Activated CD8-positive, alpha-beta T cell treated with anti-CD3 and anti-CD28 coated beads for 36 hours (primary cell): ENCODE results near the gene TOMM5. TPM values are rescaled to one million over a fixed set of nuclear protein-coding genes. Genes with fewer than 3 reads are reported as not detected.

Source experiments
- ATAC-seq: fragments of 200-7000 bp; cut with Tn5 transposase; one replicate; pipeline ENCODE4 v1.10.0; 2021; ENCODE audit warnings: mild to moderate bottlenecking, moderate library complexity
- CTCF ChIA-PET: fragments of 350-600 bp; sonication (Branson Sonifier 250); formaldehyde crosslinking; loops from one replicate; lab custom pipeline; 2021; ENCODE audit warnings: antibody characterized with exemption; lab: Charles Lee
- POLR2A ChIA-PET: fragments of 350-600 bp; sonication (Branson Sonifier 250); formaldehyde crosslinking; loops from one replicate; lab custom pipeline; 2021; ENCODE audit warnings: antibody characterized with exemption; lab: Charles Lee
- DNase-seq: peaks from one replicate; pipeline ENCODE4 v3.0.0-alpha.2; 2020
- H3K27ac Mint-ChIP-seq: one replicate; pipeline ENCODE4 v1.8.0; 2021; ENCODE audit warnings: mild to moderate bottlenecking, mixed read lengths
- H3K27me3 Mint-ChIP-seq: one replicate; pipeline ENCODE4 v1.8.0; 2021; ENCODE audit warnings: mixed read lengths
- H3K36me3 Mint-ChIP-seq: one replicate; pipeline ENCODE4 v1.8.0; 2021; ENCODE audit warnings: low read depth, mixed read lengths
- H3K4me1 Mint-ChIP-seq: one replicate; pipeline ENCODE4 v1.8.0; 2021; ENCODE audit warnings: low read depth, mixed read lengths
- H3K4me3 Mint-ChIP-seq: one replicate; pipeline ENCODE4 v1.8.0; 2021; ENCODE audit warnings: mild to moderate bottlenecking, moderate library complexity, mixed read lengths
- H3K9me3 Mint-ChIP-seq: one replicate; pipeline ENCODE4 v1.8.0; 2021; ENCODE audit warnings: mixed read lengths
- intact Hi-C: fragments of 100-400 bp; cut with micrococcal nuclease; formaldehyde crosslinking; loops from one replicate; pipeline ENCODE4 v1.10.0; 2022
- total RNA-seq, 2 experiments: library from RNA; stranded (reverse); gene quantifications; one replicate each; pipeline ENCODE4 v1.2.3, GENCODE V29; 2021
- TF ChIP-seq, protein P1 (sequence below): fragments of 200-600 bp; IDR thresholded peaks from one replicate; pipeline ENCODE4 v1.8.0; 2022; ENCODE audit warnings: antibody characterized with exemption, mild to moderate bottlenecking

The TOMM5 gene
- total RNA-seq, 2 experiments from 2014 or later: 156 to 168 TPM

DNA sequence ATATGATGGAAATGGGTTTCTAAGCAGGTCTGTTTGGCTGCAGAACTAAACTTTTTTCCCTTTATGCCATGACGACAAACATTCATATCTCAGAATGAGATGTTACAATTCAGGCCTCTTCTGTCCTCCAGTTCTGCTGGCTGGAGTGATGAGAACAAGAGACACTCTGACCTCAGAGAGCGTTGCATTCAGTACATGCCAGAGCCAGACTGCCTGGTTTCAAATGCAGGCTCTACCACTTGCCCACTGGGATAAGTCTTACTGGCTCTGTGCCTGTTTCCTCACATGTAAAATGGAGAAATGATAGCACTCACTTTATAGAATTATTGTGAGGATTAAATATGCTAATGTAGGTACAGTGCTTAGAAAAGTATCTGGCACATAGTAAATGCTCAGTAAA lies 24.8 kb upstream of the TOMM5 start:
- H3K27me3 Mint-ChIP-seq: no peaks in the 10 kb centered on the region
- H3K4me3 Mint-ChIP-seq: no peak overlapping the region
- POLR2A ChIA-PET: no interaction called here
- no peaks in the 10 kb centered on the region for H3K4me1 Mint-ChIP-seq
- no peak for ATAC-seq
- no peak for DNase-seq
- H3K27ac Mint-ChIP-seq: no peak overlapping the region
- H3K36me3 Mint-ChIP-seq: no peaks in the 10 kb centered on the region
- intact Hi-C loops: no loop called here
- no peaks in the 10 kb centered on the region for H3K9me3 Mint-ChIP-seq
- CTCF ChIA-PET: no interaction called here
- TF ChIP-seq, protein P1, sequence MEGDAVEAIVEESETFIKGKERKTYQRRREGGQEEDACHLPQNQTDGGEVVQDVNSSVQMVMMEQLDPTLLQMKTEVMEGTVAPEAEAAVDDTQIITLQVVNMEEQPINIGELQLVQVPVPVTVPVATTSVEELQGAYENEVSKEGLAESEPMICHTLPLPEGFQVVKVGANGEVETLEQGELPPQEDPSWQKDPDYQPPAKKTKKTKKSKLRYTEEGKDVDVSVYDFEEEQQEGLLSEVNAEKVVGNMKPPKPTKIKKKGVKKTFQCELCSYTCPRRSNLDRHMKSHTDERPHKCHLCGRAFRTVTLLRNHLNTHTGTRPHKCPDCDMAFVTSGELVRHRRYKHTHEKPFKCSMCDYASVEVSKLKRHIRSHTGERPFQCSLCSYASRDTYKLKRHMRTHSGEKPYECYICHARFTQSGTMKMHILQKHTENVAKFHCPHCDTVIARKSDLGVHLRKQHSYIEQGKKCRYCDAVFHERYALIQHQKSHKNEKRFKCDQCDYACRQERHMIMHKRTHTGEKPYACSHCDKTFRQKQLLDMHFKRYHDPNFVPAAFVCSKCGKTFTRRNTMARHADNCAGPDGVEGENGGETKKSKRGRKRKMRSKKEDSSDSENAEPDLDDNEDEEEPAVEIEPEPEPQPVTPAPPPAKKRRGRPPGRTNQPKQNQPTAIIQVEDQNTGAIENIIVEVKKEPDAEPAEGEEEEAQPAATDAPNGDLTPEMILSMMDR: no peak

DNA sequence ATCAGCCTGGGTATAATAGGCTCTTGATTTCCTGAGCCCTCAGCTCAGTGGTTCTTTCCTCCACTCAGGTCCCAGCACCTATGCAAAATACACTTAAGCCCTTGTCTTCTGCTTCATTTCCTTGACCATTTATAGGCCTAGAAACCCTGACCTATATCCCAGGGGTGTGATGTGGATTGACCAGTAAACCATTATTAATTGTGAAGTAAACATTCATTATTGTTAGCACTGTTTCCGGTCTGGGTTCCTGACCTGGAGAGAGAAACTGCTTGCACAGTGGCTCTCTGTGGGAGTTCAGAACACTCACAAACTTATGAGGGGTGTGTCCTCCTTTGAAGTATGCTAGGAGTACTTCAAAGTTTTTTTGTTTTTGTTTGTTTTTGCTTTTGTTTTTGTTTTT lies 19.6 kb upstream of the TOMM5 start:
- ATAC-seq: no peak
- TF ChIP-seq, protein P1: no peak

DNA sequence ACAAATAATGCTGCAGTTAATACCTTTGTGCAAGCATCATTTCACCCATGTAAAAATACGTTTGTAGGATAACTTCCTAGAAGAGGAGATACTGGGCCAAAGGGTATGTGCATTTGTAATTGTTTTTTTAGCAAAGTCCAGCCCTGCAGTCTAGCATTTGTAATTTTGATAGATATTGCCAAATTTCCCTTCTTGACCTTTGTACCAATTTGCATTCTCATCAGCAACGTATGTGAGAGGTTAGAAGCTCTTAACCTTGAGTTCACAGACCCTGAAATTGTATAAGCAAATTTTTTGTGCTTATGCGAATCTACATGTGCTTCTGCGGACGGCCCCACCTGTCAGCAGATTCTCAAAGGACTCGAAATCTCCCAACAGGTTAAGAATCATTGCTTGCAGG lies 18.6 kb upstream of the TOMM5 start:
- Mint-ChIP-seq H3K27ac (no peak overlapping the region), H3K4me3 (no peak overlapping the region), H3K27me3 (peaks cover 10% of the 10 kb centered on the region), H3K4me1 (no peaks in the 10 kb centered on the region), H3K36me3 (no peaks in the 10 kb centered on the region), H3K9me3 (no peaks in the 10 kb centered on the region)
- DNase-seq: no peak
- intact Hi-C loops: no loop called here
- ATAC-seq: no peak
- CTCF ChIA-PET: interaction anchor here (1.0 to 1.1 kb wide), 2 partner anchors 17 to 29 kb away, joined by 3 to 4 read pairs; no protein-coding TSS in a partner anchor
- POLR2A ChIA-PET: no interaction called here
- TF ChIP-seq, protein P1: no peak

More for the DNA sequence above, 19.6 kb upstream of the TOMM5 start:
- no peak for DNase-seq
- Mint-ChIP-seq H3K4me1 (no peaks in the 10 kb centered on the region), H3K36me3 (no peaks in the 10 kb centered on the region), H3K4me3 (no peak overlapping the region), H3K27me3 (peaks cover 10% of the 10 kb centered on the region), H3K27ac (no peak overlapping the region), H3K9me3 (no peaks in the 10 kb centered on the region)
- ChIA-PET CTCF (interaction anchor here (1.0 to 1.1 kb wide), 2 partner anchors 18 to 30 kb away, joined by 3 to 4 read pairs; no protein-coding TSS in a partner anchor), POLR2A (no interaction called here)
- intact Hi-C loops: no loop called here

DNA sequence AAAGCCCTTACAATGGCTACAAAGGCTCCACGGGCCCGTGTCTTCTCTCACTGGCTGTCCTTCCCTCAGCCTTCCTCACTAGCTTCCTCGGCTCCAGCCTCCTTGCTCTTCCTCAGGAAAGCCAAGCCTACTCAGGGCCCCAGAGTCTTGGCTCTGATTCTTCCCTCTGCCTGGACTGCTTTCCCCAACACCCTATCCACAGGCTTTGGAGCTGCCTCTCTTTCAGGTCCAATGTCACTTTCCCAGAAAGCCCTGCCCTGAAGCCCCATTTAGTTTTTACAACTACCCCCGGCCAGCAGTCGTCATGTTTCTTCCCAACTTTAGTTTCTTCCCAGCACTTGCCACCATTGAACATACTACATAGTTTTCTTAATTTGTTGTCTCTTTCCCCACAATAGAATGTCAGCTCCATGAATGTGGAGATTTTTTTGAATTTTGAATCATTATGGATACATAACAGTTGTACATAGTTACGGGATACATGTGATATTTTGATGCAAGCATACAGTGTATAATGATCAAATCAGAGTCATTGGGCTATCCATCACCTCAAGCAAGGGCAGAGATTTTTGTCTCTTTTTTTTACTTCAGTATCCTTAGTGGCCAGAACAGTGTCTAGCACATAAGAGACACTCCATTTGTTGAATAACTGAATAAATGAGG lies 17.5 kb upstream of the TOMM5 start:
- Mint-ChIP-seq H3K4me1 (no peaks in the 10 kb centered on the region), H3K27me3 (peaks cover 10% of the 10 kb centered on the region), H3K9me3 (no peaks in the 10 kb centered on the region), H3K36me3 (no peaks in the 10 kb centered on the region), H3K4me3 (no peak overlapping the region), H3K27ac (no peak overlapping the region)
- CTCF ChIA-PET: no interaction called here
- POLR2A ChIA-PET: no interaction called here
- DNase-seq: no peak
- intact Hi-C loops: no loop called here
- TF ChIP-seq, protein P1: no peak
- no peak for ATAC-seq

DNA sequence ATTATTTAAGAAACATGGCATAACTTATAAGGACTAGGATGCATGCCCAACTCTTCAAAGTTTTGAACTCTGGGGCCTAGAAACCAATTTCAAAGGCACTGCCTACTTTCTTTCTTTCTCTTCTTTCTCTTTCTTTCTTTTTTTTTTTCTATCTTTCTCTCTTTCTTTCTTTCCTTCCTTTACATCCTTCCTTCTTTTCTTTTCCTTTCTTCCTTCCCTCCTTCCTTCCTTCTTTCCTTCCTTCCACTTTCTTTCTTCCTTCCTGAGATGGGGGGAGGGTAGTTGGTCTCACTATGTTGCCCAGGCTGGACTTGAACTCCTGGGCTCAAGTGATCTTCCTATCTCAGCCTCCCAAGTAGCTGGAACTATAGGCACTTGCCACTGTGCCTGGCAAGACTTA lies 15.9 kb upstream of the TOMM5 start:
- no peaks in the 10 kb centered on the region for H3K4me1 Mint-ChIP-seq
- H3K4me3 Mint-ChIP-seq: no peak overlapping the region
- no peaks in the 10 kb centered on the region for H3K9me3 Mint-ChIP-seq
- intact Hi-C loops: no loop called here
- ChIA-PET CTCF (interaction anchor here (0.7 to 1.2 kb wide), 3 partner anchors 12 to 16 kb away, joined by 3 to 4 read pairs (median 3); partner anchors contain the start of gene TOMM5), POLR2A (interaction anchor here (0.7 kb wide), 1 partner anchor 16 kb away, joined by 3 read pairs; the partner anchor contains the start of gene TOMM5)
- H3K27me3 Mint-ChIP-seq: peaks cover 11% of the 10 kb centered on the region
- no peak for DNase-seq
- H3K27ac Mint-ChIP-seq: no peak overlapping the region
- H3K36me3 Mint-ChIP-seq: no peaks in the 10 kb centered on the region
- ATAC-seq: no peak
- TF ChIP-seq, protein P1: no peak
